Measurements from ENCODE around the gene LRRC30.

LRRC30 gene

DNA sequence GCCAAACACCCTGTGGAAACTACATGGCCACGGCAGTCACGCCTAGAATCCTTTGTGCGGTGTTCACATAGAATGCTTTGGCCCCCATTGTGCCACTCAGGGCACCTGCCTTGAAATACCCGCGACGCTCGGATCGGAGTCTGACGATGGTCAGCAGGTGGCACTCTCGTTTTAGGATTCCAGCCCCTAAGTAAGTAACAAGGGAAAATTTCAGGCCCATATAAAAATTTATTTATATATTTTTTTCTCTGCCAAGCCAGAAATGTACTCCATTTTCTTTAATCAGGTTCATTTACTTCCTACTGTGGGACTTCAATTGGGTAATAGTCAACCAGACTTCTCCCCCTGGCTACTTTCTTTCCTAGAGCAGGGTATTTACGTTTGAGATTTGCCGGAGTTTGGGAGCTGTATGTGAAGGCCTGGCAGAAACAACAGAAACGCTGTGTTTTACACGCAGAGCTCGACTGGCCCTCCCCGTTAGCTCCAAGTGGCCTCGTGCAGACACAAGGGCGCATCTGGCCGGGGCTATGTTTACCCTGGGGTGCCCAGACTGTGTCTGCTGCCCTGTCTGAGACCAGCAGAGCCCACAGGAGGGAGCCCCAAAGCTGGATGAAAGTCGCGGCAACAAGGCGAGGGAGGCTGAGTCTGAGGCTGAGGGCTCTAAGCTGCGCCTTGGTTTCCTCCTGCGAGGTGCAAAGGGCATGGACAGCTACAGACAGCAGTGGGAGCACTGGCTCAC lies 41.6 kb downstream of the LRRC30 start:
- no peak for DNase-seq (ENCODE audit: extremely low read depth, insufficient read length)
- TF ChIP-seq, protein P1, sequence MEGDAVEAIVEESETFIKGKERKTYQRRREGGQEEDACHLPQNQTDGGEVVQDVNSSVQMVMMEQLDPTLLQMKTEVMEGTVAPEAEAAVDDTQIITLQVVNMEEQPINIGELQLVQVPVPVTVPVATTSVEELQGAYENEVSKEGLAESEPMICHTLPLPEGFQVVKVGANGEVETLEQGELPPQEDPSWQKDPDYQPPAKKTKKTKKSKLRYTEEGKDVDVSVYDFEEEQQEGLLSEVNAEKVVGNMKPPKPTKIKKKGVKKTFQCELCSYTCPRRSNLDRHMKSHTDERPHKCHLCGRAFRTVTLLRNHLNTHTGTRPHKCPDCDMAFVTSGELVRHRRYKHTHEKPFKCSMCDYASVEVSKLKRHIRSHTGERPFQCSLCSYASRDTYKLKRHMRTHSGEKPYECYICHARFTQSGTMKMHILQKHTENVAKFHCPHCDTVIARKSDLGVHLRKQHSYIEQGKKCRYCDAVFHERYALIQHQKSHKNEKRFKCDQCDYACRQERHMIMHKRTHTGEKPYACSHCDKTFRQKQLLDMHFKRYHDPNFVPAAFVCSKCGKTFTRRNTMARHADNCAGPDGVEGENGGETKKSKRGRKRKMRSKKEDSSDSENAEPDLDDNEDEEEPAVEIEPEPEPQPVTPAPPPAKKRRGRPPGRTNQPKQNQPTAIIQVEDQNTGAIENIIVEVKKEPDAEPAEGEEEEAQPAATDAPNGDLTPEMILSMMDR (IDR thresholded peaks at IDR 0.05; ENCODE audit: insufficient read depth, low read length, poor library complexity, severe bottlenecking): no peak
- Histone ChIP-seq H3K4me3 (replicated peaks; ENCODE audit: low read depth, low read length) (no peak overlapping the region), H3K27me3 (replicated peaks; ENCODE audit: control insufficient read depth, insufficient read depth, low read length) (no peaks in the 10 kb centered on the region), H3K36me3 (ENCODE audit: control insufficient read depth, insufficient read depth, low read length) (no peaks in the 10 kb centered on the region)

DNA sequence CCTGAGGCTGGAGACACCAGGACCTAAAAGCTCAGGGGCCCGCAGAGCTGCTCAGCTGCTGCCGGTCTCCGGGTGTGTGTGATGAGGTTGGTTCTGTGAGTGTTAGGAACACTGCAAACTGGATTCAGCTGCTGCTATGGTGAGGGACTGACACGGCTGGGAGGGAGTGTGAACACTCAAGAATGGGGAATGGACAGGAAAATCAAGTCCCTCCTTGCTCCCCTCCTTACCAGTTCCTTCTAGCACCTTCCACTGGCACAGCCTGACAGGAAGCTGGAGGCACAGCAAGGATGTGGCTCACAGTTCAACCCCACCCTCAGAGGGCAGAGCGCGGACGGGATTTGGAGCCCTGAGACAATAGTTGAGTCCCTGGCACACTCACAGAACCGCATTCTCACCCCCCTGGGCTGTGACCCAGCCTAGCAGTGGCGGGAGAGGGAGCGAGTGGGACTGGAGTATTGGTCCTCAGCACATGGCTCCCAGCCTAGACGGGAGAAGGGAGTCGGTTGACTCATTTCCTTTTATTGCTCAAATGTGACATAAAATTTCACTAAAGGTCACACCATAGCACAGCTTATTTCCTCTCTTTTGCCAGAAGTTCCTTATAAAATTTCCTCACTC lies 42.5 kb downstream of the LRRC30 start:
- DNase-seq (ENCODE audit: extremely low read depth, insufficient read length): no peak
- TF ChIP-seq, protein P1 (IDR thresholded peaks at IDR 0.05; ENCODE audit: insufficient read depth, low read length, poor library complexity, severe bottlenecking): no peak
- H3K4me3 ChIP-seq (replicated peaks; ENCODE audit: low read depth, low read length): no peak overlapping the region
- no peaks in the 10 kb centered on the region for H3K36me3 ChIP-seq (ENCODE audit: control insufficient read depth, insufficient read depth, low read length)
- no peaks in the 10 kb centered on the region for H3K27me3 ChIP-seq (replicated peaks; ENCODE audit: control insufficient read depth, insufficient read depth, low read length)

DNA sequence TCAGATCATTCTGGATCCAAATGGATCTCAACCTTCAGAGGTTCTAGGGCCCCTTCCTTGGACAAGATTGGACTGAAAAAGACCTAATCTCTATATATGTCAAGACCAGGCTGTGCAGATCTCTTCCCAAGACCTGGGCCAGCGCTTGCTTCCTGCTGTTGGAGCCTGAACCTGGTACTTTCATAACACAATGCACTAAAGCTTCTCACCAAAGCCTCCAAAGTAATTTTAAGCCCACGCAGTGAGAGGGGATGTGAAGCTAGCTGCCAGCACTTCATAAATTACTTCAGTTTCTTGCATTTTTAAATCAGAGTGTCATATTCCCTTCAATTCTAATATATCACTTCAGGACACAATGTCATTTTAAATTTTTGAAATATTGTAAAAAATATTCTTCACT lies 50.7 kb downstream of the LRRC30 start:
- Histone ChIP-seq H3K36me3 (ENCODE audit: control insufficient read depth, insufficient read depth, low read length) (no peaks in the 10 kb centered on the region), H3K27me3 (replicated peaks; ENCODE audit: control insufficient read depth, insufficient read depth, low read length) (no peaks in the 10 kb centered on the region), H3K4me3 (replicated peaks; ENCODE audit: low read depth, low read length) (no peak overlapping the region)
- DNase-seq (ENCODE audit: extremely low read depth, insufficient read length): no peak
- TF ChIP-seq, protein P1 (IDR thresholded peaks at IDR 0.05; ENCODE audit: insufficient read depth, low read length, poor library complexity, severe bottlenecking): no peak
